HEK293 (cell line): Measurements from ENCODE around the gene KRT15.
A peak's percentile ranks its signal among the peaks of the same experiment; 100 is the strongest.

Source experiments
- CTCF ChIA-PET: fragments of 350-600 bp; formaldehyde crosslinking; extraction: SDS; loops from one replicate; lab custom pipeline; 2021; ENCODE audit warnings: antibody characterized with exemption; lab: Yijun Ruan, JAX
- POLR2A ChIA-PET: fragments of 300-600 bp; formaldehyde crosslinking; extraction: SDS; loops from one replicate; lab custom pipeline; 2020; ENCODE audit warnings: antibody characterized with exemption, inconsistent platforms; lab: Yijun Ruan, JAX
- H3K27ac ChIP-seq: fragments of 200-500 bp; sonication (Bioruptor generic); 2 replicates; pipeline ENCODE4 v1.5.1; 2014; ENCODE audit warnings: low read depth, low read length, control low read depth, inconsistent platforms; ENCODE audit errors: extremely low read depth
- H3K36me3 ChIP-seq, 2 experiments: fragments of 200-500 bp in 1 of 2; sonication (Bioruptor generic) in 1 of 2; 1 replicate in 1 of 2; 2 replicates in 1 of 2; pipeline ENCODE4 v1.5.1; 2014 to 2017; ENCODE audit warnings: inconsistent platforms in 2 of 2, low read length in 2 of 2; ENCODE audit not compliant: control insufficient read depth in 2 of 2, insufficient read depth in 1 of 2
- H3K4me1 ChIP-seq: fragments of 200-500 bp; sonication (Bioruptor generic); 2 replicates; pipeline ENCODE4 v1.5.1; 2014; ENCODE audit warnings: mild to moderate bottlenecking, low read length, inconsistent platforms; ENCODE audit not compliant: control insufficient read depth, insufficient read depth
- H3K4me3 ChIP-seq: 2 replicates; pipeline ENCODE4 v1.5.1; 2011; ENCODE audit warnings: low read depth, mild to moderate bottlenecking, control low read depth, low read length, moderate library complexity
- H3K9me3 ChIP-seq: fragments of 200-500 bp; sonication (Bioruptor generic); 2 replicates; pipeline ENCODE4 v1.5.1; 2014; ENCODE audit warnings: low read depth, low read length, inconsistent platforms; ENCODE audit not compliant: control insufficient read depth, insufficient read depth
- ATF2 ChIP-seq: fragments of 450-650 bp; formaldehyde crosslinking; IDR thresholded peaks from 2 replicates; pipeline ENCODE4 v1.5.1; 2016; ENCODE audit warnings: missing biosample characterization, missing genetic modification characterization, low read depth
- EGR2 ChIP-seq: fragments of 450-650 bp; formaldehyde crosslinking; IDR thresholded peaks from 2 replicates; pipeline ENCODE4 v1.5.1; 2016; ENCODE audit warnings: low read depth, missing biosample characterization, missing genetic modification characterization
- GLI4 ChIP-seq: fragments of 450-650 bp; formaldehyde crosslinking; IDR thresholded peaks from 2 replicates; pipeline ENCODE4 v1.5.1; 2016; ENCODE audit warnings: missing biosample characterization, missing genetic modification characterization
- IKZF3 ChIP-seq: fragments of 450-650 bp; IDR thresholded peaks from 2 replicates; pipeline ENCODE4 v1.5.0; 2018; ENCODE audit warnings: missing biosample characterization, mild to moderate bottlenecking, missing genetic modification characterization, moderate library complexity
- KLF1 ChIP-seq: fragments of 450-650 bp; formaldehyde crosslinking; IDR thresholded peaks from 2 replicates; pipeline ENCODE4 v1.5.1; 2016; ENCODE audit warnings: missing biosample characterization, missing genetic modification characterization
- PATZ1 ChIP-seq: fragments of 450-650 bp; formaldehyde crosslinking; IDR thresholded peaks from 2 replicates; pipeline ENCODE4 v1.5.1; 2016; ENCODE audit warnings: missing biosample characterization, missing genetic modification characterization
- TSHZ1 ChIP-seq: fragments of 450-650 bp; formaldehyde crosslinking; IDR thresholded peaks from 2 replicates; pipeline ENCODE4 v1.5.1; 2016; ENCODE audit warnings: missing biosample characterization, missing genetic modification characterization, borderline replicate concordance
- ZNF2 ChIP-seq: fragments of 450-650 bp; formaldehyde crosslinking; IDR thresholded peaks from 2 replicates; pipeline ENCODE4 v1.5.1; 2016; ENCODE audit warnings: missing biosample characterization, missing genetic modification characterization
- ZNF211 ChIP-seq: fragments of 450-650 bp; formaldehyde crosslinking; IDR thresholded peaks from 2 replicates; pipeline ENCODE4 v1.5.1; 2016; ENCODE audit warnings: low read depth, missing biosample characterization, missing genetic modification characterization
- ZNF214 ChIP-seq: fragments of 450-650 bp; formaldehyde crosslinking; IDR thresholded peaks from 2 replicates; pipeline ENCODE4 v1.5.1; 2017; ENCODE audit warnings: missing biosample characterization, mild to moderate bottlenecking, missing genetic modification characterization, borderline replicate concordance
- ZNF23 ChIP-seq: fragments of 450-650 bp; formaldehyde crosslinking; IDR thresholded peaks from 2 replicates; pipeline ENCODE4 v1.5.1; 2016; ENCODE audit warnings: missing biosample characterization, missing genetic modification characterization, borderline replicate concordance
- ZNF311 ChIP-seq: fragments of 450-650 bp; formaldehyde crosslinking; IDR thresholded peaks from 2 replicates; pipeline ENCODE4 v1.5.1; 2017; ENCODE audit warnings: missing biosample characterization, missing genetic modification characterization, borderline replicate concordance
- ZNF341 ChIP-seq: fragments of 450-650 bp; formaldehyde crosslinking; IDR thresholded peaks from 2 replicates; pipeline ENCODE4; 2016; ENCODE audit warnings: low read depth, missing biosample characterization, missing genetic modification characterization
- ZNF518A ChIP-seq: fragments of 450-650 bp; formaldehyde crosslinking; conservative IDR thresholded peaks from 2 replicates; pipeline ENCODE4 v1.5.1; 2016; ENCODE audit warnings: low read depth, missing biosample characterization, missing genetic modification characterization
- ZNF792 ChIP-seq: fragments of 450-650 bp; formaldehyde crosslinking; IDR thresholded peaks from 2 replicates; pipeline ENCODE4 v1.5.1; 2016; ENCODE audit warnings: missing biosample characterization, missing genetic modification characterization

Gene KRT15

GRCh38 chr17:41511716-41512115 lies 7.0 kb downstream of the KRT15 start:
- H3K36me3 ChIP-seq, result no peaks in the 10 kb centered on the region
- POLR2A ChIA-PET, result interaction anchor here (0.6 kb wide), 1 partner anchor 27 kb away, joined by 7 read pairs; no protein-coding TSS in a partner anchor
- CTCF ChIA-PET, result interaction anchor here (1.2 kb wide), 2 partner anchors 16 to 37 kb away, joined by 3 to 6 read pairs; no protein-coding TSS in a partner anchor
- H3K27ac ChIP-seq, result peak overlapping the region; percentile 6; the same call in 1 of the 2 replicates
- no peak for TF ChIP-seq ZNF518A
- TF ChIP-seq ZNF341, result peak; percentile 41; the same call in 1 of the 2 replicates
- H3K4me3 ChIP-seq, result no peak overlapping the region
- H3K9me3 ChIP-seq, result no peaks in the 10 kb centered on the region
- H3K4me1 ChIP-seq, result peaks cover 29% of the 10 kb centered on the region

- ChIA-PET CTCF (interaction anchor here (0.8 to 1.2 kb wide), 3 partner anchors 38 to 627 kb away, joined by 3 to 6 read pairs (median 3); partner anchors contain the start of gene KRT20), POLR2A (interaction anchor here (1.4 kb wide), 1 partner anchor 10 kb away, joined by 3 read pairs; no protein-coding TSS in a partner anchor)
- H3K4me3 ChIP-seq, result no peak overlapping the region
- TF ChIP-seq ZNF211 (tag by site-specific recombination) (no peak), ZNF792 (tag by site-specific recombination) (no peak), KLF1 (tag by site-specific recombination) (peak; percentile 88), ATF2 (tag by site-specific recombination) (no peak), IKZF3 (tag by site-specific recombination) (no peak), EGR2 (tag by site-specific recombination) (0 out of 2 replicates have a peak, but pooled peaks have one; percentile 22), PATZ1 (tag by site-specific recombination) (0 out of 2 replicates have a peak, but pooled peaks have one; percentile 19)
- no peaks in the 10 kb centered on the region for H3K36me3 ChIP-seq
- H3K9me3 ChIP-seq, result no peaks in the 10 kb centered on the region
- H3K4me1 ChIP-seq, result peaks cover 29% of the 10 kb centered on the region
- H3K27ac ChIP-seq, result peak overlapping the region; percentile 6; the same call in 1 of the 2 replicates
Measured at GRCh38 chr17:41511116-41511515, 7.6 kb downstream of the KRT15 start.

GRCh38 chr17:41510251-41511065 lies 8.2 kb downstream of the KRT15 start:
- POLR2A ChIA-PET, result interaction anchor here (1.0 to 1.4 kb wide), 2 partner anchors 10 to 11 kb away, joined by 3 read pairs; no protein-coding TSS in a partner anchor
- no peak for TF ChIP-seq ZNF214 (tag by site-specific recombination)
- TF ChIP-seq ZNF311, result no peak
- no peak for TF ChIP-seq TSHZ1
- no peak for TF ChIP-seq ZNF23
- no peak for TF ChIP-seq ZNF792 (tag by site-specific recombination)
- TF ChIP-seq GLI4 (tag by site-specific recombination), result no peak
- no peak for TF ChIP-seq ZNF2 (tag by site-specific recombination)
- no peak for TF ChIP-seq KLF1 (tag by site-specific recombination)

More at GRCh38 chr17:41510251-41511065, 8.2 kb downstream of the KRT15 start:
- CTCF ChIA-PET, result interaction anchor here (0.6 to 1.1 kb wide), 5 partner anchors 8 to 626 kb away, joined by 3 to 5 read pairs (median 3); partner anchors contain the start of gene KRT20
- H3K27ac ChIP-seq, result no peak overlapping the region; the same call in 1 of the 2 replicates
- no peaks in the 10 kb centered on the region for H3K36me3 ChIP-seq
- no peaks in the 10 kb centered on the region for H3K9me3 ChIP-seq
- peaks cover 29% of the 10 kb centered on the region for H3K4me1 ChIP-seq
- H3K4me3 ChIP-seq, result no peak overlapping the region
